Uterus (tissue), 4 donors: ENCODE data around the gene CSTF1. TPM values are rescaled to one million over a fixed set of nuclear protein-coding genes. Genes with fewer than 3 reads are reported as not detected.
A peak's percentile ranks its signal among the peaks of the same experiment; 100 is the strongest.
"Not testable (repeated sequence)": the region's sequence is repeated elsewhere in the genome, so short reads cannot be mapped to it uniquely, and the experiment has no call there.

ENCODE experiments used
- DNase-seq, 2 donors: peaks; one replicate each; pipeline ENCODE4 v3.0.0-alpha.2; 2019 to 2020
- H3K27ac ChIP-seq, 2 donors: fragments of 200-600 bp; sonication (generic); 1 replicate in 1 of 2; 2 replicates in 1 of 2; pipeline ENCODE4 v1.5.1; 2016 to 2018
- H3K27me3 ChIP-seq, 2 donors: fragments of 200-600 bp; sonication (generic); one replicate each; pipeline ENCODE4 v1.5.1; 2018 to 2019; ENCODE audit warnings: control low read depth in 1 of 2
- H3K36me3 ChIP-seq, 2 donors: fragments of 200-600 bp; sonication (generic); one replicate each; pipeline ENCODE4 v1.5.1; 2019; ENCODE audit warnings: control low read depth in 1 of 2
- H3K4me1 ChIP-seq, 2 donors: fragments of 200-600 bp; sonication (generic); one replicate each; pipeline ENCODE4 v1.5.1; 2018 to 2019; ENCODE audit warnings: control low read depth in 1 of 2
- H3K4me3 ChIP-seq, 2 donors: fragments of 200-600 bp; sonication (generic); 1 replicate in 1 of 2; 2 replicates in 1 of 2; pipeline ENCODE4 v1.5.1; 2018 to 2019; ENCODE audit warnings: mild to moderate bottlenecking in 1 of 2
- H3K9me3 ChIP-seq, 2 donors: fragments of 200-600 bp; sonication (generic); one replicate each; pipeline ENCODE4 v1.5.1; 2019; ENCODE audit warnings: control low read depth in 1 of 2
- POLR2A ChIP-seq, 2 donors: fragments of 450-650 bp; IDR thresholded peaks; one replicate each; pipeline ENCODE4 v1.6.1; 2016; ENCODE audit warnings: antibody characterized with exemption in 2 of 2, mild to moderate bottlenecking in 1 of 2, moderate library complexity in 1 of 2
- intact Hi-C: fragments of 100-400 bp; cut with DNase I; formaldehyde crosslinking; loops from one replicate; pipeline ENCODE4 v1.15.1; 2023; ENCODE audit warnings: low total_unique reads
- total RNA-seq, 4 donors: library from RNA; depleted of rRNA in 3 of 4; stranded (reverse); fragments of >200 nt in 3 of 4; gene quantifications; one replicate each; pipeline versions ENCODE4 v1.1.0 to v1.2.4, GENCODE V29; 2014 to 2023
- TF ChIP-seq, protein P1 (sequence below), 4 experiments: fragments of 200-600 bp in 2 of 4; fragments of 450-650 bp in 2 of 4; sonication (generic) in 2 of 4; IDR thresholded peaks; one replicate each; pipeline ENCODE4 v1.5.1; 2016 to 2019; ENCODE audit warnings: antibody characterized with exemption in 4 of 4, mild to moderate bottlenecking in 2 of 4, moderate library complexity in 1 of 4
- donor health status: DM: yes; HTN: yes; CAD: no.

The CSTF1 gene
- total RNA-seq, 4 donors from 2014 or later = 20.9 to 44.0 (median 29.9) TPM

- no peaks in the 10 kb centered on the region for H3K9me3 ChIP-seq
- no peak overlapping the region for H3K4me3 ChIP-seq
- TF ChIP-seq, protein P1, sequence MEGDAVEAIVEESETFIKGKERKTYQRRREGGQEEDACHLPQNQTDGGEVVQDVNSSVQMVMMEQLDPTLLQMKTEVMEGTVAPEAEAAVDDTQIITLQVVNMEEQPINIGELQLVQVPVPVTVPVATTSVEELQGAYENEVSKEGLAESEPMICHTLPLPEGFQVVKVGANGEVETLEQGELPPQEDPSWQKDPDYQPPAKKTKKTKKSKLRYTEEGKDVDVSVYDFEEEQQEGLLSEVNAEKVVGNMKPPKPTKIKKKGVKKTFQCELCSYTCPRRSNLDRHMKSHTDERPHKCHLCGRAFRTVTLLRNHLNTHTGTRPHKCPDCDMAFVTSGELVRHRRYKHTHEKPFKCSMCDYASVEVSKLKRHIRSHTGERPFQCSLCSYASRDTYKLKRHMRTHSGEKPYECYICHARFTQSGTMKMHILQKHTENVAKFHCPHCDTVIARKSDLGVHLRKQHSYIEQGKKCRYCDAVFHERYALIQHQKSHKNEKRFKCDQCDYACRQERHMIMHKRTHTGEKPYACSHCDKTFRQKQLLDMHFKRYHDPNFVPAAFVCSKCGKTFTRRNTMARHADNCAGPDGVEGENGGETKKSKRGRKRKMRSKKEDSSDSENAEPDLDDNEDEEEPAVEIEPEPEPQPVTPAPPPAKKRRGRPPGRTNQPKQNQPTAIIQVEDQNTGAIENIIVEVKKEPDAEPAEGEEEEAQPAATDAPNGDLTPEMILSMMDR (IDR thresholded peaks at IDR 0.05) = no peak
- TF ChIP-seq POLR2A (IDR thresholded peaks at IDR 0.05) = no peak
- DNase-seq = no peak
- no peak overlapping the region for H3K27ac ChIP-seq
- H3K4me1 ChIP-seq = no peaks in the 10 kb centered on the region
- H3K36me3 ChIP-seq = no peaks in the 10 kb centered on the region
- intact Hi-C loops = no loop called here
- H3K27me3 ChIP-seq = no peaks in the 10 kb centered on the region
Observed at GRCh38 chr20:56386219-56386618, 6.2 kb upstream of the CSTF1 start.

DNA sequence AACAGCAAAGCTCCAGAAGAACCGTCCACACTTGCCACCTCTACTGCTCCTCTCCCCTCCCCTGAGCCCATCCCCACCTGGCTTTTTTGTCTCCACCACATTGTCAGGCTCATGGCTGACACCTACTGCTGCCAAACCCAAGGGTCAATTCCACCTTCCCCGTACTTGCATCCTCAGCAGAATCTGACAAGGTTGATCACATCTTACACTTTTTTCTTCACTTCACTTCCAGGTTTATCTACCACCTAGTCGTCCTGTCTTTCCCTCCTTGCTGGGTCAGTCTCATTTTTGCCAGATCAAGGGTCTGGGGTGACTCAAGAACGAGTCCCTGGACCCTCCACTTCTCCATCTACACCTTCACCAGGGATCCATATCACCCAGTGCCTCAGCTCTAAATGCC, 3.6 kb upstream of the CSTF1 start:
- Histone ChIP-seq H3K27ac (no peak overlapping the region), H3K9me3 (no peaks in the 10 kb centered on the region), H3K27me3 (no peaks in the 10 kb centered on the region), H3K4me3 (no peak overlapping the region), H3K36me3 (no peaks in the 10 kb centered on the region), H3K4me1 (no peaks in the 10 kb centered on the region)
- no peak for TF ChIP-seq POLR2A (IDR thresholded peaks at IDR 0.05)
- TF ChIP-seq, protein P1 (IDR thresholded peaks at IDR 0.05) = no peak
- no peak for DNase-seq
- intact Hi-C loops = no loop called here

DNA sequence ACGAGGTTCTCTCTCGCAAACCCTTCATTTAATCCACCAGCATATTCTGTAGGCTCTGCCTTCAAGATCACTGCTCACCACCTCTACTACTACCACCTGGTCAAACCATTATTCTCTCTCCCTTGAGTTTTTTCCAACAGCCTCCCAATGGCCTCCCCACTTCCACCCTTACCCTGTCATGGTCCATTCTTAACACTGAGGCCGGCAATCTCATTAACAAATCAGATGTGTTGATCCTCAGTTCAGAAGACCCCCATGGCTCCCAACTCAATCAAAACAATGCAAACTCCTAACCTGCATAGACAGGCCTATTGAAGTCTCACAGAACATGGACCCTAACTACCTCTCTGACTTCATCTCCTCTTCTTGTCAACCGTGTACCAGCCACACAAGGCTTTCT, 2.6 kb upstream of the CSTF1 start:
- Histone ChIP-seq H3K4me3 (no peak overlapping the region), H3K27me3 (no peaks in the 10 kb centered on the region), H3K4me1 (no peaks in the 10 kb centered on the region), H3K36me3 (no peaks in the 10 kb centered on the region), H3K9me3 (no peaks in the 10 kb centered on the region), H3K27ac (no peak overlapping the region)
- intact Hi-C loops = no loop called here
- no peak for DNase-seq
- no peak for TF ChIP-seq POLR2A (IDR thresholded peaks at IDR 0.05)

DNA sequence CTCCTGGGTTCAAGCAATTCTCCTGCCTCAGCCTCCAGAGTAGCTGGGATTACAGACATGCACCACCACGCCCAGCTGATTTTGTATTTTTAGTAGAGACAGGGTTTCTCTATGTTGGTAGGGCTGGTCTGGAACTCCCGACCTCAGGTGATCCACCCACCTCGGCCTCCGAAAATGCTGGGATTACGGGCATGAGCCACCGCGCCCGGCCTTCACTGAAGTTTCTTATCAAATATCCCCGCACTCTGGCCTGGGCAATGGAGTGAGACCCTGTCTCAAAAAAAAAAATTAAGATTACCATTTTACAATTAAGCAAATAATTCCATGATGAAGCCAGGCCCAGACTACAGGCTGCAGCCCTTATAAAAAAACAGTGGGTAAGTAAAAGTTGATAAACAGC, 2.0 kb upstream of the CSTF1 start:
- H3K4me1 ChIP-seq, H3K4me3 ChIP-seq, H3K9me3 ChIP-seq, H3K27me3 ChIP-seq, DNase-seq, H3K36me3 ChIP-seq, H3K27ac ChIP-seq, intact Hi-C loops: not testable (repeated sequence)

- no peak overlapping the region for H3K4me3 ChIP-seq
- H3K4me1 ChIP-seq = no peaks in the 10 kb centered on the region
- intact Hi-C loops = no loop called here
Observed at GRCh38 chr20:56391037-56391436, 1.4 kb upstream of the CSTF1 start.

GRCh38 chr20:56391596-56392131, 781 bp upstream of the CSTF1 start:
- H3K36me3 ChIP-seq = no peaks in the 10 kb centered on the region
- TF ChIP-seq POLR2A (IDR thresholded peaks at IDR 0.05) = no peak
- H3K4me1 ChIP-seq = no peaks in the 10 kb centered on the region
- peak overlapping the region; percentile 85 to 90 for H3K27ac ChIP-seq
- peak overlapping the region; percentile 60 to 93 for H3K4me3 ChIP-seq
- intact Hi-C loops = no loop called here
- H3K27me3 ChIP-seq = no peaks in the 10 kb centered on the region
- H3K9me3 ChIP-seq = no peaks in the 10 kb centered on the region
- no peak for DNase-seq

More at GRCh38 chr20:56391037-56391436, 1.4 kb upstream of the CSTF1 start:
- H3K9me3 ChIP-seq = no peaks in the 10 kb centered on the region
- no peak for TF ChIP-seq POLR2A (IDR thresholded peaks at IDR 0.05)
- TF ChIP-seq, protein P1 (IDR thresholded peaks at IDR 0.05) = no peak
- no peaks in the 10 kb centered on the region for H3K36me3 ChIP-seq
- no peaks in the 10 kb centered on the region for H3K27me3 ChIP-seq
- no peak overlapping the region for H3K27ac ChIP-seq
- DNase-seq = no peak
